Measurements from ENCODE around the gene CREB3L2.

- TF ChIP-seq CTCF (IDR thresholded peaks at IDR 0.05) (no peak), POLR2A (IDR thresholded peaks at IDR 0.05) (no peak)
These were observed 166.3 kb downstream of the CREB3L2 start for GRCh38 chr7:137835486-137836112.
